UCSD-AML1 (cell line): Measurements from ENCODE around the gene ADAM12.

Experiments used
- DNase-seq: peaks from one replicate; lab custom pipeline; 2025; ENCODE audit not compliant: unreplicated experiment; lab: John Stamatoyannopoulos, UW

The ADAM12 gene

DNA sequence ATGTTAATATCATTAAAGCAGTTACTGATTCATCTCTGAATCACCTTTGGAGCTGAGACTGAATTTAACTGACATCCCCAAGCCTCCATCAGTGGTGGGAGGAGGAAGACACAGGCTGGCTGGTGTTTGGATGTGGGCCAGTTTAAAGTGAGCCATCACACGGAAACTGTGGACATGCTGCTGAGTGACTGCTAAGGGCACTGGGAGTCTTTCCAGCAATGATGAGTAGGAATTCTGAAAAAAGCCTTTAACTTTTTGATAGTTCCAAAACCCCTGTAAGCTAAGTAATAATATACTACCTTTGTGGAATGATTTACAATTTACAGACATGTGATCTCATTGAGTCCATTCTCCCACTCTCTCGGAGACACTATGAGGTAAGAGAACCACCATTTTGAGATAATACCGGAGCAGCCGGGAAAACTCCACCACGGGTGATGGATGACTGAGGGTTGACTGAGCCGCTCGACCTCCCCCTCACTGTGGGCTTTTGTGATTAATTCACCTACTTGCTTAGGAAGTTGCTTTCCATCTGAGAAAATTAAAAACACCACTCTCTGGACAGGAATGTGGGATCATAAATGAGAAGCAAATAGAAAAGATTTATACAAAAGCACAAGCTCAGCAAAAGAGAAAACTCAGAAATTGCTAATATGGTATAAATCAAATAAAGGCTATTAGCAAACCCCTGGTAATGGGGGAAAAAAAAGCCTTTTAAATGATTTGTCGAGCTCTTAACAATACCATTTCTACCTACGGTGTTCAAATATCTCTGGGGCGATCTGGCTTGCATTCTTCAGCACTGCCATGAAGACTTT is 297.2 kb downstream of the ADAM12 start:
- DNase-seq = no peak

DNA sequence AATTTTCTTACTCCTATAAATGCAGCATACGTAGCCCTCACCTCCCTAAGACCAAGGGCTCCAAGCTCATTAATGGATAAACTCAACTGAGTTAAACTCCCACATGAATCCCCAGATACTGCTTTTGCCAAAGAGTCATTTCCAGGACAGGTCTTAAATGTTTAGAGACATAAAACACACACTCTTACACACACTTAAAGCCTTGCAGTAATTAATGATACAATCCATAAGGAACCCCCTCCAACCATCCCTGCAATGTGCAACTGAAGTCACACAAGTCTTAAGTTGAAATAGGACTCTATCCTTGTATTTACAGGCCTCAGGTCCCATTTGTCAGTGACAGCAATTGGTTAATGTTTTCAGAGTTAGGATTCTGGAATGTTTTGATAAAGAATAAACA is 297.8 kb downstream of the ADAM12 start:
- DNase-seq = no peak

DNA sequence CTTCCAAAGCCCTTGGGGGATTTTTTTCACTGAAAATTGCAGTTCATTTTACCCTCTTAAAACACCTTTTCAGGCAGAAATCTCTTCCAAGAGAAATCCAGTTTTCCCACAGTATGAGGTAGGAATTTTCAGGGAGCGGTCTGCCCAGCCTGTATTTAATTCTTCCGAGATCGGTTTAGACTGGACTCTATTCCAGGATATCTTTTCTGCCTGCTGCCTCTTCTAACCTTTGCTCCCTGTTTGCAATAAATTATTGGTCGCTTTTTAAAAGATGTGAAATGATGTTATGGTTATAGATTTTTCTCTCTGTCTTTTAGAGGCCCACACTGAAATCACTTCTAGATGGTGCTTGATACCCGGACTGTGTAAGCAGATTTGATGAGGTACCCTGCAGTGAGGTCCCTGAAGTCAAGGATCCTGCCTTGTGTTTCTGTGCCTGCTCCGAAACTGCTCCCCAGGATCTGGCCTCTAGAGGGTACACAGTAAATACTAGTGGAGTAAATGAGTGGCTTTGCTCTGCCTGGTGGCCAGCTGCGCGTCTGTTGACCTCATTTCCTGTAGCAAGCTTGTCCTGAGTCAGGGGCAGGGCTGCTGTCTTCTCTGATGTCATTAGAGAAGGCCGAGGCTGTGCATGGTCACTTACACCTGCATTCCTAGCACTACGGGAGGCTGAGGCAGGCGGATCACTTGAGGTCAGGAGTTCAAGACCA is 300.3 kb downstream of the ADAM12 start:
- no peak for DNase-seq

DNA sequence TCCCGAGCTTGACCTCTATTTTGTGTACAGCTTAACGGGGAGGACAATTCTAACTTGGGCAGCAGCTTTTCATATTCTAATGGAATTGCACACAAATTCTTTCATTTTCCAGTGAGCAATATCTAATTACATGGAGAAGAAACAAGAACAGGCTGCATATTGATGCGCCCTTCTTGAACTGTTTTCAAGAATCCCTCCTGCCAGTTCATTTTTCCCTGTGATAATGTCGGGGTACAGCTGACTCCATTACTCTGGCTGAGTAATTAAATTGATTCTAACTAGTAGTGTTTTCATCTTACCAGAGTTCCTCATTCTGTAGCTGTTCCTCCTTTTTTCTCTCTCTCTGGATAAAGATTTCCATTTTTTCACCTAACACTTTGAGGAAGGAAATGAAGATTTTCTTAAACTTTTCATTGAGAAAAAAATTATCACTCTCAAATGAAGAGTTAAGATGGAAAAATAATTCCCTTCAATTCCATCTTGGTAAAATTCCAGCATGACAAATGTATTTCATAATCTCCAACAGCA is 301.1 kb downstream of the ADAM12 start:
- DNase-seq = no peak

DNA sequence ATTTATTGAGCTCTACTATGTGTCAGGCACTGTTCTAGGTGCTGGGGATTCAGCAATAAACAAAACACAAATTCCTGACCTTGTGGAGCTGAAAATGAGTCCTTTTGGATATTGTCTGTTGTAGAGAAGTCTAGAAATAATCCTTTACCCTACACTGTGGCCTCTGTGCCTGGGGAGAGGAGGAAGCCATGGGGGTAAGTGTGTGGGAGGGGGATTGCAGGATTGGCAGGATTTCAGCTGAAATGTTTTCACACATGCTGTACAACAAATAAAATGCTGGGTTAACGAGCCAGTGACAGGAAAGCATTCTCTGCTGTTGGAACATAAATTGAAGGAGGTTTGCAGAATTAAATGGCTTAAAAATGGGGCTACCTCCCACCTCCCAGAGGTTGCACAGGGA is 302.5 kb downstream of the ADAM12 start:
- DNase-seq = no peak

DNA sequence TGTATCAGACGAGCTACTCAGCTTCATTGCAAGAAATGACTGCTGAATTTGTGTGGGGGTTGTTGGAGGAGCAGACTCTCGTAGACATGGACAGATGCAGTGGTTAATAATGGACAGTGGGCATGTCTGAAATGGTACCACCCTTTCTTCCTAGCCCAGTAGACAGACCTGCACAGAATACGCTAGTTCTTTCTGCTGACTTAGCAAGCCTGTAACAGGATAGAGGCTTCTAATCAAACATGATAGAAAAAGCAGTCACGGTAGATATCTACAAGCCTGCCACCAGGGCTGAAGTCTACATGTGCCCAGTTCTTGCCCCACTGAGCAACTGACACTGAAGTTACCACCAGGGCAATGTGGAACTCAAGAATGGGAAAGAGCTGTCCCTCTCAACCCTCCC is 303.9 kb downstream of the ADAM12 start:
- DNase-seq = no peak

DNA sequence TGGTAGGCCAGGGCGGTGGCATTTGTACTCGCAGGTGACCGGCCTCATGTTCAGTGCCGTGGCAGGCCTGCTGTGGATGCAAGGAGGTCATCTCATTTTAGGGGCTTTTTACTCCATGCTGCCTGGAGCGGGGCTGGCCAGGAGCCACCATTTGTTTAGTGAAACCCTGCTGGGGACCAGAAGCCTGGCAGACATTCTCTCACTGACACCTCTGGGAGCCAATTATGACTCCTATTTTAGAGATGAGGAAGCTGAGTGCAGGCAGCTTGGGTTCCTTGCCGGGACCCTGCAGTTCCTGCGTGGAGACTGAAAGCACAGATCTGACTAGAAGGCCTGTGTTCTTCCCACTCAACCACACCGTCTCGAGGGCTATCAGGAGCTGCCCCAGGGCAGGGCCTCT is 305.3 kb downstream of the ADAM12 start:
- no peak for DNase-seq

DNA sequence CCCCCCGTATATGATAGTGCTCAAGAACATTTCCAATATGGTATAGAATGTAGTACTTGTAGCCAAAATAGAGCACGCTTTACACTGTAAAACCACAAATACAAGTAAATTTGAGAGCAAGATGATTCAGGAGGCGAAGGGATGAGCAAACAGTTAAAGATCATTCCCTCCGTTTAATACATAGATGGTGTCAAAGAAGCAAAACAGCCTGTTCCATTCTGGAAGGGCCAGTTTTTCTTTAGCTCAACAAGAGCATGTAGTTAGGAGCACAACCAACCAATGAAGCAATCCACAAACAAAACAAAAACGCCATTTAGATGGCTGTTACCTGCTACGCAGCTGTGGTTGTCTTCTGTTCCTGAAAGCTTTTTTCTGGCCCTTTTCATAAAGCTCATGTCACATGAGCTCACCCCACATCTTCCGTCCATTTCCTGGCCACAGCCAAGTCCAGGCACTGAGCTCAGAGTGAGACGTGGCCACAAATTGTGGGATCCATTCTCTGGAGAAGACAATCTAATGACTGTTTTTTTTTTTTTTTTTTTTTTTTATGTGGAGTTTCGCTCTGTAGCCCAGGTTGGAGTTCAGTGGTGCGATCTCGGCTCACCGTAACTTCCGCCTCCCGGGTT is 306.3 kb downstream of the ADAM12 start:
- DNase-seq = no peak

DNA sequence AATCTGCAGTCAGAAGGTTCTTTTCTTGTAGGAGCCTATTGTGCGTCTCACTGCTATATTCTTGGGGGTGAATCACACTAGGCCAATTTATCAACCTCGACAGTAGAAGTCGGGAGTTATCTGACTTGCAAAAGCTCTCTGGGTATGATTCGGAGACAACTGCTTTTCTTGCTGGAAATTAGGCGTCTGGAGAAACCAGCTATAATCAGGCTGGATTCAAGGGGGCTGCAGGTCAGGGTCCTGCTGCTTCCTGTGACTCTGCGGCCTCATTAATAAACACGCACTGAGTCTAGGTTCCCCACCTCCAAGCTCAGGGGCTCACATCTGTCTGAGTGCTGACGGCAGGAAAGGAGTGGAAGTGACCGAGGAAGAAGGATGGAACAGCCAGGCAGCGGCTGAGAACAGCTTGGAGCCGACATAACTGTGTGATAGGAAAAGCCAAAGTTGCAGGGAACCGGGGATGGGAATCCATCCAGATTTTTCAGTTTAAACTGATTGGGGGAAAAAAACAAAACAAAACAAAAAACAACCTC is 307.3 kb downstream of the ADAM12 start:
- DNase-seq = no peak

DNA sequence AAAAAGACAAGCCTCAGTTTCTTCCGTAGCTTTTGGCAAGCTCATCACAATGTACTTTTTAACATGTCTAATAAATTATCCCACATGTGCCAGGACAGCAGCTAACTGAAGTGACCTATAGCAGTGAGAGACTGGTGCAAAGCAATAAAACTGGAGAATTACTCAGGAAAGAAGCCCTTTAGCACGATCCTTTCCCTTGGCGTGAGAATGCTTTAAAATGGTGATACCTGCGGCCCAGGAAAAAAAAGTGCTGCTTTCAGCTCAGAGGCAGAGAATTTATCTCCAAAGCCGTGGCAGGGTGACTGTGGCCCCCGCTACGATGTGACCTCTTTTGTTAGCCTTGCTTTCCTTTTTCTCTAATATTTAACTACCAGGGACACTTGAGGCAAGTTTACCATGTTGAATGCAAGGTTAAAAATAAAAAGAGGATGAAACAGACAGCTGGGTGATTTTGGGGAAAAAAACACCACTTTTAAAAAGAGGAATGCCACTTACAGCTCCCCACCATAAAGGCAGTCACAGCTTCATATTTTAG is 307.9 kb downstream of the ADAM12 start:
- no peak for DNase-seq

DNA sequence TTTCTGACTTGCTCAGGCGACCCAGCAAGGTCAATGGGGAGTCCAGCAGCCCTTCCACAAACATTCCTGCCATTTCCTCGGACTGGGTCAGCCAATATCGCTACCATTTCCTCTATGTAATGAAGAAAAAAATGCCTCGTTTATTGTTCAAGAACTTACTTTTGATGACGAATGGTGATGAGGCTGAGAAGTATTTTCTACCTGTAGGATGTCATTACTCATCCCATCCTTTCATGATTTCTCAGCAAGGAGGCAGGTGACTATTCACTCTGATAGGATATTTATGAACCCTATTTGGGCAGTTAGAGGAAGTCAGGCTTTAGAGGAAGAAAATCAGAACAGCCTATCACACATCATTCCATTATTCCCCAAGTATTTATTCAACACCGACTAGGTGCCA is 313.3 kb downstream of the ADAM12 start:
- DNase-seq = no peak

DNA sequence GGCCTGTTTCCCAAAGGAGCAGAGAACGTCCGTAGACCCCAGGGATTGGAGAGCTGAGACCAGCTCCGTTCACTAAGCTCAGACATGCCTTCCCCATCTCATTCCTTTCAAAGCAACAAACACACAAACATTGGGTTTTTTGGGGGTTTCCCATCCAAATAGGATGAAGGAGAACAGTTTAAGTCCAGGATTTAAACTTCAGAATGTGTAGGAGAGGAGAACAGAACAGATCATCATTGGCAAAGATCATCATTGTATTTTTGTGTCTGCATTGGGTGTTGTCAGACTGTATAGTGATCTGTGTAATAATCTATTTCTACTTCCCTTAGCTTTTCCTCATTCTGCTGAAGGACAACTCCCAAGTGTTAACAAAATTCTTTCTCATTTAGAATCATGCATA is 314.0 kb downstream of the ADAM12 start:
- no peak for DNase-seq

DNA sequence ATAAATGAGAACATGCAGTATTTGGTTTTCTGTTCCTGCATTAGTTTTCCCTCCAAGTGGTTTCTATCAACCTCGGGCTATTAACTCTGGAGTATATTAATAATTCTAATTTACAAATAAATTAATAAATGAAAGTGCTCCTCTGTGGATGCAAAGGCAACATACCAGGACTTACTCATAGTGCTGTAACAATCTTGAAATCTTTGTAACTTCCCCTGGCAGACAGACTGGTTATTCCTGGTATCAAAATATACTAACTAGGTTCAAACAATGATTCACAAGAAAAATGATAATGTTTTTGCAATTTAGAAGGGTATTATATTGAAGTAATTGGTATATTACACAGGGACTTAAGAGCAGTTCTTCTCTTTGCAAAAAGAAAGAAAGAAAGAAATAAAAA is 314.7 kb downstream of the ADAM12 start:
- no peak for DNase-seq

DNA sequence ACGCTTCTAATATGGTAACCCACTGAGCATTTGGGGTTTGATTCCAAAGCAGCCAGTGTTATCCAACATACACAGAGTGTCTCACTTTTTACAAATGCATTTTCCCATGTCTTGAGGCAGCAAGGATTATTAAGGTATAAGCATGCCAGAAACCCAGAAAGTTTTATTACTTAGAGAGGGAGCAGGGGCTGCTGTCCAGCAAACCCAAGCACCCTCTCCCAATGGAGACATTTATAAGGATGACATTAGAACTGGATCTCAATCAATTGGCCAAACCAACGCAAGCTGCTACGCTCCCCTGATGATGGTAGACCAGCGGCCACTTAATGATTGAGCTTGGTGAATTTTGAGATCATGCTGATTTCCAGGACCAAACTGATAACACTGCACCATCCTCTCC is 315.7 kb downstream of the ADAM12 start:
- DNase-seq = no peak

DNA sequence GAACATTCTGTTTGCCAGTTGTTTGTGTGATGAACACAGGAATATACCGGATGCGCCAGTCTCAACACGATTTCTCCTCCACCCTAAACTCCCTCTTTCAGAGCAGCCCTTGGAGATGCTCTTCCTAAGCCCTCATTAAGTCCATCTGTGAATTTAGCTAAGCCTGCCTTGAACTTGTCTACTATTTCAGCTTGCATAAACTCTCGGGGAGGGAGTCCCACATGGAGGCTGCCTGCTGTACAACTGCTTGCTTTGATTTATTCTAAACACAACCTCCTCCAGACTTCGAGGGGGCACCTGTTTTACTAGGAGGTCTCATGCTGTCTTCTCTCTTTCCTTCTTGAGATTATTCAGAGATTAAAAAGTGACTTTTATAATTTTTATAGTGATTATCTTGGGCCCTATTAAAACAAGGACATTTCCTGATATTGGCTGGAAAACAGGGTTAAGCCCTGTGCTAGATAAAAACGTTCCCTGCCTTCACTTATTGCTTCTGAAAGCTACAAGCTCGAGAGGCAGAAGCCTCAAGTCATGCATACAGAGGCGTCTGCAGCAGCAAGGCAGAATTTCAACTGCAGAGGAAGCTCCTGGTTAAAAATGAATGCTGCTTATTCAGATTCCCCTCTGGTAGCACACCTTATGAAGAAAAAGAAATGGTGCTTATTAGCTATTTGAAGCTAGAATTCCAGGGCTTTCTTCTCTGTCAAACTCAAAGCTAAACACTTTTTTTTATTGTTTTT is 317.6 kb downstream of the ADAM12 start:
- DNase-seq = no peak

DNA sequence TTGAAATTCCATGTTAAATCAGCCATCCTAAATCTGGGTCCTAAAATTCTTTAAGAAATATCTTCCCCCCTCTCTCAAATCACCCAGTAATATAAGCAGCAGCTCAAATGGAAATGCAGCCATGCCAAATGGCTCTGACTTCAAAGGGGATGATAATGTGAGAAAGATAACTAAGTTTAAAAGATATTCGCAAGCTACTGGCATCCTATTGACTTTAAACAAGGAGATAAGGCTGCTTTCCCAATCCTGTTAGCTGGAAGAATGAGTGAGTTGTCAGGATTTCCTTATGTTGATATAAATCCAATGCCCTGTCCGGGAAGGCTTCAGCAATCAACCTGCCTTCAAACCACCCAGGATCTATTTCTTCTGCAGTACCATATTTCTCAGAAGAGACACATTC is 320.0 kb downstream of the ADAM12 start:
- DNase-seq = no peak

DNA sequence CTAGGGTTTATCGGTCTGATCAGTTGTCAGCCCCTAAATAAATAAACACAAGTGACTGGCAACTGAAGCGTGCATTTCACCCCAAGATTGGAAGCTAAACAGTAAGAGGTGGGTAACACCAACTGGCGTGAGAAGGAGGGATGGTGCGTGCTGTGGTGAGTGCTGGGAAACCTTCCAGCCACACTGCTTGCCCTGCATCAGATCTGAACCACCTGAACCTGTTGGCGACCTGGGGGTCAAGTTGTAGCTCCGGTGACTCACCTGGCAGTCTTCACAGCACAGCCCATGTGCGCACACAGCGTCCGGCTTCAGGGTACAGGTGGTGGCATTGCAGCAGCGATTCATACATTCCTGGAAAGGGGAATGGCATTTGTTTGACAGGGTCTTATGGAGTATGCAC is 321.8 kb downstream of the ADAM12 start:
- no peak for DNase-seq

DNA sequence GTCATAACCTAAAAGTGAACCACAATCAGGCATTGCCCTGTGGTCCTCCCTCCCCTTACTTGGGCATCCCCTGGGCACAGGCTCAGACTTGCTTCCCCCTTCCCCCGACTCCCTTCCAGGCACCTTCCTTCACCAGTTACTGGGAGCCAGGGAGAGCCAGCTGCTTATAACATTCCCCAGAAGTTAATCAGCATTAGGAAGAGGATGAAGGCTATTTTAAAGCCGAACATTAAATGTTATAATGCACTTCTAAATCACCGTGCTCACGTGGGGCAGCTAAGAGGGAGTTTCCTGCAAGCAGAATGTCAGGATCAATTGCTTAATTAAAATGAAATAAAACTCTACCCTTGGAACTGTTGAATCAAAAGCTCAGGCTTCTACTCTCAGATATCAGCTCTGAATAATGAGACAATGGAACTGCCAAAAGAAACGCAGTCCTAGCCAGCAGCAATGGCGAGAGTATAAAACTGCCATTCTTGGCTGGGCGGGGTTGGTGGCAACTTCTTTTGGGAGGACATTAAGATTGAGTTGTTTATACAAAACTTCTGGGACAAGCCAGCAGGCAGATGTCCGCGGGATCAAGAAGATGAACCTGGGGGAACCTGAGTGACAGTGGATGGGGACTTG is 322.4 kb downstream of the ADAM12 start:
- DNase-seq = no peak

DNA sequence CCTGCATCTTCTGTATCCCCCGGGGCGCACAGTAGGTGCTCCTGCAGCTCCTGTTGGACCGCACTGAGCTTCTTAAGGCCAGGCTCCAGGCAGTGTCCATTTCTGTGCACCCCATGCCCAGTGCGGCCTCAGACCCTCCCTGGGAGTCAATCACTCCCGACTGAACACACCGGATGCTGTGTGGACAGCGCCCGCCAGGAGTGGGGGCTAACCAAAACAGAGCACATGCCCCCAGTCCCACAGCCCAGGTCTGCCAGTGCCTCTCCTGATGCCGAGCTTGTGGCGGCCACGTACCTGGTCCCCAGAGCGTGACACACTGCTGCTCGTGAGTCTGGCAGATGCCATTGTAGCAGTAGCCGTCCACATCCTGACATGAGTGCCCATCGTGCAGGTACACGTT is 323.8 kb downstream of the ADAM12 start:
- no peak for DNase-seq

DNA sequence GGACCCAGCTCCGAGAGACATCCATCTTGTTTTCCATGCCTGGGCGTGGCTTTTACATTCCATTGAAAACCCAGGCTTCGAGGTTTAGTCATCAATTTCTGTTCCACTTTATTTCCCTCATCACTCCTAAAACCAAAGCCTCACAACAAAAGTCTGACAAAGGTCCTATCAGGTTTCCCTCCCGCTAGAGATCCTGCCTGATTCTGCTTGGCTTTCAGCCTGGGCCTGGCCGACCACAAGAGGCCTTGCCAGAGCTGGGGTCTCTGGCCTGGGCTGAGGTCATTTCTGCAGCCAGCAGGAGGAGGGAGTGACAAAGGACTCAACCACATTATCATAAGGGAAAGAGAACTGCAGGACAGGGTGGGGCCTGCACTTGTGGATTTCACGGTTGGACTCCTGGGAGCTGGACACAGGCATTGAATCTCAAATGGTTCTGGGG is 324.9 kb downstream of the ADAM12 start:
- DNase-seq = no peak
